Stimulated activated CD4-positive, alpha-beta T cell treated with anti-CD3 and anti-CD28 coated beads, Interleukin-15, amount 100 ng/mL, for 48 hours (primary cell): ENCODE results near the gene MEF2B.
"Not testable (repeated sequence)": the region's sequence is repeated elsewhere in the genome, so short reads cannot be mapped to it uniquely, and the experiment has no call there.

ENCODE experiments used
- DNase-seq, 2 donors: peaks; one replicate each; pipeline ENCODE4 v3.0.0-alpha.2; 2020; ENCODE audit warnings: low read depth in 2 of 2

Gene MEF2B

DNA sequence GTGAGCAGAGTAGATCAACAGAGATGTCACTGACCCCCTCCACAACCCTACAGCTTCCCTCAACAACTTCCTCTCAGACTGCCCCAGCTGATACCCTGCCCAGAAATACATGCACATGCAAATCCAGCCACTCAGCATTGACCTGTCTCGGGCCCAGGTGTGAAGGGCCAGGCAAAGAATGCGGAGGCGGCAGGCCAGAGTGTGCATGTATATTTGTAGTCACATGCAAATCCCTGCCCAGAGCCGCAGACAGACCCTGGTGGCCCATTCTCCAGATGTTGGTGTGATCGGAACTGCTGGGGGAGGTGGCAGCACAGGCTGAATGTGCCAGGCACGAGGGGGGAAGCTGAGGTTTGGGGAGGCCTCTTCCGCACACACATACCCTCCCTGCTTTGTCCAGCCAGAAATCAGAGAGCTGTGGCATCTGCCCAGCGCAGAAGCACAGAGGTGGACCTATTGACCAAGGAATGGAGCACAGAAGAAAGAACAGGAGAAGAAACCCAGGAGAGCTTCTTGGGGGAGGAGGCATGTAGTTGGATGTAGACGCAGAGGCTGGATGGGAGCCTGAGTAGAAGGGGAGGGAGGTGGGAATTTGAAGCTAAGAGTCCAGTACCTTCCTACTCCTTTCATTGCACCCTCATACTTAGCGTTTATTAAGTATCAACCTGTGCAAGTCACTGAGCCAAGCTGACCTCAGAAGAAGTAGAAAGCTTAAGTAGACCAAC lies 14.4 kb downstream of the MEF2B start:
- DNase-seq, result no peak

- DNase-seq, result no peak
Observed at GRCh38 chr19:19154768-19155494, 15.1 kb downstream of the MEF2B start.

GRCh38 chr19:19152668-19153384 lies 17.2 kb downstream of the MEF2B start:
- DNase-seq, result no peak

DNA sequence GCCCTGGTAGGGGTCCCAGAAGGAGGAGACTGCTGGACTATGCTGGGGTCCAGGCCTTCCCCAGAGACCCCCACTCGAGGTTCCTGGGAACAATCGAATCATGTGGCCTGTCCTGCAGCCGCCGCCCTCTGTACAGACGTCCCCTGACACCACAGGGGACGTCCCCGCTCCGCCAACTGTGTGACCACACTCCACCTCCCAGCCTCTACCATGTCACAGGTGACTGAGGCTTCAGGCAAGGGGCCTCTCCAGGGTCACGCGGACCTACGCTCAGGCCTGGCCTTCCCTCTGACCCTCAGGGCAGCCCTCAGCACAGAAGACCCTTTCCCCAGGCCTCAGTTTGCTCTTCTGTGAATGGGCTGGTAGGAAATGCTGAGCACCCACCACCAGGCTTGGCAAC lies 18.6 kb downstream of the MEF2B start:
- DNase-seq, result no peak

GRCh38 chr19:19149435-19149834 lies 20.6 kb downstream of the MEF2B start:
- DNase-seq, result no peak

DNA sequence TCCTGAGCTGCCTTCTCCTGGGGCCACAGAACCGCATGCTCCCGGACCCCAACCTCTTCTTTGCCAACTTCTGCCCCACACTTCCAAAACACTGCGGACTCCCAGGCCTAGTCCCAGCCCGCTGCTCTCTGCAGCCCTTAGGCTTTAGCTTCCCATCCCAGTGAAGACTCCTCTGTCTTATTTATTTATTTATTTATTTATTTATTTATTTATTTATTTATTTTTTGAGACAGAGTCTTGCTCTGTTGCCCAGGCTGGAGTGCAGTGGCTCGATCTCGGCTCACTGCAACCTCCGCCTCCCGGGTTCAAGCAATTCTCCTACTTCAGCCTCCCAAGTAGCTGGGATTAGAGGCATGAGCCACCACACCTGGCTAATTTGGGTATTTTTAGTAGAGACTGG lies 21.6 kb downstream of the MEF2B start:
- not testable (repeated sequence) for DNase-seq

DNA sequence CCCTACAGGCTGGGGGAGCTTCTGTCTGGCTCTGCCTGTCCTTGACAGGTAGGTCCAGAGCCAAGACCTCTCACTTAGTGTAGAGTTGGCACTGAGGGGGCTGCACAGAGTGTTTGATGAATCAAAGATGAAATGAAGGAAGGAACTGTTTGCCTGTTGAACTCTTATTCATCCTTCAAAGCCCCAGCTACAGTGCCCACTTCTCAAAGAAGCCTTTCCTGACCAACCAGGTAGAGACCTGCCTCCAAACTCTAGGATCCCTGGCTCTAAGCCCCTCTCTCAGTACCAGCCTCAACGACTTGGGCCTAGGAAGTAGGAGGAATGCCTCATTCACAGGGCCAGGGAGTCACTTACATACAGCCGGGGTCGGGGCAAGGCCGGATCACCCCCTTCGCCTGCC lies 22.7 kb downstream of the MEF2B start:
- DNase-seq, result no peak

- DNase-seq, result no peak
Observed at GRCh38 chr19:19146865-19147264, 23.2 kb downstream of the MEF2B start.

- peak; percentile 76 to 80 for DNase-seq
Observed at GRCh38 chr19:19145684-19146608, 24.1 kb downstream of the MEF2B start.

DNA sequence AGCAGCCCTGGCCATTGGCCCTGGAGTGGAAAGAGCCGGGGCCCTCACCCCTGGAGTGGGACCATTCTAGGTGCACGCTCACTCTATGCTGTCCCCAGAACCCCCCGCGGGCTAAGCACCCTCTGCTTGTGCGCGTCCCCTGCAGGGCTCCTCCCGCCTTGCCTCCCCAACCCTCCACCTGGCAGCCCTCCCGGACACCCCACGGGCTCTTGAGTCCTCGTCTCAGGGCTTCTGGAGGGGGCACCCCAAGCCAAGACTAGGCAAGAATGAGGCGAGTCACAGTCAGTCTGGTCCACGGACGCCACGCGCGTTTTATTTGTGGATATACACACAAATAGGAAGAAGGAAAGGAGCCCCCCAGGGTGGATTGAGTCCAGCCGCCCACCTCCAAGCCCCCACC lies 24.8 kb downstream of the MEF2B start:
- DNase-seq, result no peak

- DNase-seq, result no peak
Observed at GRCh38 chr19:19142347-19142746, 27.7 kb downstream of the MEF2B start.

- DNase-seq, result no peak
Observed at GRCh38 chr19:19140476-19140875, 29.6 kb downstream of the MEF2B start.

GRCh38 chr19:19139876-19140229 lies 30.2 kb downstream of the MEF2B start:
- no peak for DNase-seq

GRCh38 chr19:19138109-19138981 lies 31.7 kb downstream of the MEF2B start, which contains the start of gene TMEM161A:
TSS of gene TMEM161A (minus strand) at chr19:19138478. CDS start at chr19:19138428, 50 bp downstream.
- peak; percentile 94 to 96 for DNase-seq

DNA sequence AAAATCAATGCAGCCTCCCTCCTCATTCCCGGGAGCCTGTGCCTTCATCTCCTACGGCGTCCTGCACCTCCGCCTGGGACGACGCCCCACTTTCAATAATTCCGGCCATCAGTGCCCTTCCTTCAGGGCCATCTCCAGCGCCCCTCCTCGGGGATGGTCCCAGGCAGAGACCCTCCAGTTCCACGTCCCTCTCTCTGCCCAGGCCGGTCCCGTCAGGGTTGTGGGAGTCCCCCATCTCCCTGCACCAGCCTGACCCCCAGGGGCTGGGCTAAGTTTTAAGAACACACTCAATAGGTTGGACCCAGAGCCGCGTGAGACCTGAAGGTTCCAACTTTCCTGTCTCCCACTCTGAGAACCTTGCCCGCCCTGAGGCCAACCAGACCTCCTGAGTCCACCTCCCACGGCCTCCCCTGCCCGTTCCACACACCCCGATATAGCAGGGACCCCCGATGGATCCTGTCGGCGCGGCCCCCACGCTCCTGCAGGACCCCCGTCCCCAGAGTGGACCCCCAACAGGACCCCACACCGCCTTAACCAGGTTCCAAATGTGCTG lies 32.4 kb downstream of the MEF2B start:
- no peak for DNase-seq

- not testable (repeated sequence) for DNase-seq
Observed at GRCh38 chr19:19135713-19136112, 34.4 kb downstream of the MEF2B start.

DNA sequence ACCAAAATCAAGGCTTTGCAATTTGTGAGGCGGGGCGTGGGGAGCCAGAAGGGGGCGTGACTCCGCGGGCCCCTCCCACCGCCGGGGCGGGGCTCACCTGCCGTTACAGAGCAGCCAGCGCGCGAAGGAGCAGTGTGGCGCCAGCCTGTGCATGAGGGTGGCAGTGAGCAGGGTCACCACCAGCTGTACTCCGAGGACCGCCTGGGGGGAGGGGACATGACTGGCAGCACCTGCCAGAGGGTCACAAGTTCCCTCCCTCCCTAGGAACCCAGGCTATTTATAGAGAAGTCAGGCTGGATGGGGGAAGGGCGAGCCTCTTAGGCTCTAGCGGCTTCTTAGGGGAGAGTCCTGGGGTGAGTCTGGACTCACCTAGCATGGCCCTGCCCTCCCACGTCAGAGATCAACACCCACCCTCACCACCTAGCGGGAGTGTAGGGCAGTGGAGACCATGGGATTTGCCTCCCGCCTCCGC lies 35.3 kb downstream of the MEF2B start:
- peak in 1 of 2 donors; percentile 22 for DNase-seq

GRCh38 chr19:19133985-19134384 lies 36.1 kb downstream of the MEF2B start:
- DNase-seq, result no peak

GRCh38 chr19:19132912-19133311 lies 37.2 kb downstream of the MEF2B start:
- no peak for DNase-seq

DNA sequence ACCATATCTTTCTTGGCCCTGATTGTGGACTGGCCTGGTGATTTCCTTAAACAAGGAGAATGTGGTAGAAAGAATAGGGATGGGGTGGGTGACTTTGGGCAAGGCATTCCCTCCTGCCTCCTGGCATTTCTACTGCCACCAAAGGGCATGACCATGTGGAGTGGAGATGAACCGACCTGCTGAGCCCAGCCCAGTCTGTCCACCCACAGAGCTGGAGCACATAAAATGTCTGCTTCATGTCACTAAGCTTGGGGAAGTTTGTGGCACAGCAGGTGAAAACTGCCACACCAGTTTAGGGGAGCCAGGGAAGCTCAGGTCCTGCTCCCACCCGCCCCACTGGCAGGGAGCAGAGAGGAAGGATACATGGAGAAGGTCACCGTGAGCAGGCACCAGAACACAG lies 38.1 kb downstream of the MEF2B start:
- DNase-seq, result no peak
